Measurements from ENCODE around the gene PLEKHH1. TPM values are rescaled to one million over a fixed set of nuclear protein-coding genes. Genes with fewer than 3 reads are reported as not detected.

The PLEKHH1 gene
- total and polyA plus RNA-seq, 2 experiments from 2014 or later: 12.8 to 19.5 TPM

DNA sequence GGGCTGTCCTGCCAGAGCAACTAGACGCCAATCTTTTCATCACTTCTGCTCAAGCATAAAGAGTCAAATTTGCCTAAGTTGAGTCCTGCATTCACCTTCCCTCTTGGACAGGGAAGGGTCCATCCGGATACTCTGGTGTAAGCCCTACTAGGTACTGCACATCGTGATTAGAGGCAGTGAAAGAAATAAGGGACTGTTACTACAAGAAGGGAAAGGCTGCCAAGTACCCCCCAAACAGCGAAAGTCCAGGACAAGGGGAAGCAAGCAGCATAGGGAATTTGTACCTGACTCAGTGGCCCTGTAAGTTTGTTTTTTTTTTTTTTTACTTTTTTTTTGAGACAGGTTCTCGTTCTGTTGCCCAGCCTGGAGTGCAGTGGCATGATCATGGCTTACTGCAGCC is 13.7 kb upstream of the PLEKHH1 start:
- Histone ChIP-seq H3K9me3 (ENCODE audit: low read depth) (no peaks in the 10 kb centered on the region), H4K20me1 (ENCODE audit: insufficient read depth, poor library complexity, severe bottlenecking) (no peaks in the 10 kb centered on the region), H3K4me1 (ENCODE audit: insufficient read depth) (peaks cover under 1% of the 10 kb centered on the region), H3K4me2 (no peak overlapping the region), H3K27ac (no peak overlapping the region), H3K36me3 (replicated peaks; ENCODE audit: insufficient read depth, low read depth) (no peaks in the 10 kb centered on the region), H3K79me2 (no peaks in the 10 kb centered on the region), H3K9me2 (replicated peaks; ENCODE audit: insufficient read depth) (no peaks in the 10 kb centered on the region), H3K4me3 (no peak overlapping the region), H2AFZ (no peak overlapping the region), H3K27me3 (peaks cover 22% of the 10 kb centered on the region)
- no peak for DNase-seq (ENCODE audit: low spot score)
- TF ChIP-seq EZH2phosphoT487 (IDR thresholded peaks at IDR 0.05; ENCODE audit: low read depth, severe bottlenecking, unreplicated experiment) (no peak), EZH2 (IDR thresholded peaks at IDR 0.05; ENCODE audit: borderline replicate concordance) (no peak), CTCF (IDR thresholded peaks at IDR 0.05; ENCODE audit: poor library complexity) (no peak)
- 89% methylated on average over 5 of the region's 5 CpGs for WGBS (ENCODE audit: low lambda C conversion rate, missing lambda C conversion rate)

DNA sequence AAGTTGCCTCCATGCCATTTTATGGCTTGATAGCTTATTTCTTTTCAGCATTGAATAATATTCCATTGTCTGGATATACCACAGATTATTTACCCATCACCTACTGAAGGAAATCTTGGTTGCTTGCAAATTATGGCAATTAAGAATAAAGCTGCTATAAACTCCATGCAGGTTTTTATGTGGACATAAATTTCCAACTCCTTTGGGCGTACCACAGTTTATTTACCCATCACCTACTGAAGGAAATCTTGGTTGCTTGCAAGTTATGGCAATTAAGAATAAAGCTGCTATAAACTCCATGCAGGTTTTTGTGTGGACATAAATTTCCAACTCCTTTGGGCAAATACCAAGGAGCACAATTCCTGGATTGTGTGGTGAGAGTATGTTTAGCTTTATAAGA is 12.6 kb upstream of the PLEKHH1 start:
- no peak for DNase-seq (ENCODE audit: low spot score)
- H2AFZ ChIP-seq: no peak overlapping the region
- no peaks in the 10 kb centered on the region for H3K79me2 ChIP-seq
- H3K9me2 ChIP-seq (replicated peaks; ENCODE audit: insufficient read depth): no peaks in the 10 kb centered on the region
- no peaks in the 10 kb centered on the region for H3K4me1 ChIP-seq (ENCODE audit: insufficient read depth)
- no peak overlapping the region for H3K4me3 ChIP-seq
- no peaks in the 10 kb centered on the region for H4K20me1 ChIP-seq (ENCODE audit: insufficient read depth, poor library complexity, severe bottlenecking)
- no peak overlapping the region for H3K27ac ChIP-seq
- 100% methylated on average over 1 of the region's 1 CpG for WGBS (ENCODE audit: low lambda C conversion rate, missing lambda C conversion rate)
- H3K27me3 ChIP-seq: peaks cover 22% of the 10 kb centered on the region
- no peaks in the 10 kb centered on the region for H3K36me3 ChIP-seq (replicated peaks; ENCODE audit: insufficient read depth, low read depth)
- no peaks in the 10 kb centered on the region for H3K9me3 ChIP-seq (ENCODE audit: low read depth)
- no peak overlapping the region for H3K4me2 ChIP-seq
- no peak for TF ChIP-seq EZH2 (IDR thresholded peaks at IDR 0.05; ENCODE audit: borderline replicate concordance)
- no peak for TF ChIP-seq CTCF (IDR thresholded peaks at IDR 0.05; ENCODE audit: poor library complexity)
- no peak for TF ChIP-seq EZH2phosphoT487 (IDR thresholded peaks at IDR 0.05; ENCODE audit: low read depth, severe bottlenecking, unreplicated experiment)

GRCh38 chr14:67522270-67522669 is 10.8 kb upstream of the PLEKHH1 start:
- 57% methylated on average over 2 of the region's 2 CpGs for WGBS (ENCODE audit: low lambda C conversion rate, missing lambda C conversion rate)
- no peaks in the 10 kb centered on the region for H3K9me3 ChIP-seq (ENCODE audit: low read depth)

More at GRCh38 chr14:67522270-67522669, 10.8 kb upstream of the PLEKHH1 start:
- DNase-seq (ENCODE audit: low spot score): no peak
- H3K36me3 ChIP-seq (replicated peaks; ENCODE audit: insufficient read depth, low read depth): no peaks in the 10 kb centered on the region
- no peak overlapping the region for H3K4me3 ChIP-seq
- H3K4me2 ChIP-seq: no peak overlapping the region
- H3K9me2 ChIP-seq (replicated peaks; ENCODE audit: insufficient read depth): no peaks in the 10 kb centered on the region
- no peak overlapping the region for H2AFZ ChIP-seq
- no peaks in the 10 kb centered on the region for H3K4me1 ChIP-seq (ENCODE audit: insufficient read depth)
- H4K20me1 ChIP-seq (ENCODE audit: insufficient read depth, poor library complexity, severe bottlenecking): no peaks in the 10 kb centered on the region
- H3K27me3 ChIP-seq: peaks cover 15% of the 10 kb centered on the region
- H3K79me2 ChIP-seq: no peaks in the 10 kb centered on the region
- no peak for TF ChIP-seq EZH2phosphoT487 (IDR thresholded peaks at IDR 0.05; ENCODE audit: low read depth, severe bottlenecking, unreplicated experiment)
- TF ChIP-seq EZH2 (IDR thresholded peaks at IDR 0.05; ENCODE audit: borderline replicate concordance): no peak
- no peak for TF ChIP-seq CTCF (IDR thresholded peaks at IDR 0.05; ENCODE audit: poor library complexity)
- no peak overlapping the region for H3K27ac ChIP-seq
